Motor neuron (in vitro differentiated cells): ENCODE measurements around the gene CFAP99. TPM values are rescaled to one million over a fixed set of nuclear protein-coding genes. Genes with fewer than 3 reads are reported as not detected.
A peak's percentile ranks its signal among the peaks of the same experiment; 100 is the strongest.

ENCODE experiments used
- ATAC-seq, 8 experiments: fragments of 200-7000 bp; cut with Tn5 transposase; replicated peaks in 6 of 8; 2 replicates each; pipeline ENCODE4 v1.8.0; 2021; ENCODE audit warnings: mild to moderate bottlenecking in 8 of 8, moderate library complexity in 8 of 8
- H3K27ac ChIP-seq, 2 donors: fragments of 250-450 bp; sonication (Bioruptor Pico); 2 replicates each; pipeline ENCODE4 v1.9.0; 2021; ENCODE audit warnings: antibody characterized with exemption in 2 of 2, mild to moderate bottlenecking in 2 of 2, moderate library complexity in 1 of 2
- H3K4me1 ChIP-seq, 2 donors: fragments of 250-450 bp; sonication (Bioruptor Pico); replicated peaks in 1 of 2; 2 replicates each; pipeline ENCODE4 v1.6.1; 2021; ENCODE audit warnings: antibody characterized with exemption in 2 of 2, mild to moderate bottlenecking in 2 of 2, moderate library complexity in 1 of 2
- H3K4me3 ChIP-seq, 5 donors: fragments of 250-450 bp; sonication (Bioruptor Pico); 2 replicates each; pipeline ENCODE4 v1.9.0; 2021; ENCODE audit warnings: antibody characterized with exemption in 5 of 5, mild to moderate bottlenecking in 5 of 5, moderate library complexity in 4 of 5
- WGBS, 10 experiments: fragments of 450-650 bp; shearing (Covaris generic); methylation state at CpG; one replicate each; pipeline ENCODE4 v1.0.0; 2022; 5-methylcytosine and 5-hydroxymethylcytosine counted together
- in situ Hi-C, 9 experiments: fragments of 400-800 bp; cut with MboI; loops; one replicate each; pipeline ENCODE4 v1.15.0; 2021; ENCODE audit warnings: low sequenced_read_pairs in 9 of 9, low pct_unique_long_range_greater_than_20kb in 2 of 9; ENCODE audit not compliant: unreplicated experiment in 9 of 9
- total RNA-seq, 8 experiments: library from RNA; unstranded; fragments of 300-600 nt; gene quantifications; 2 replicates each; pipeline versions ENCODE4 v1.2.3 to v1.2.4, GENCODE V29; 2022

CFAP99 gene
- total RNA-seq, 8 experiments from 2014 or later: 0.05 to 9.1 (median 0.19) TPM

- ATAC-seq: peak in 4 of 8 experiments; percentile 27 to 90 (median 38)
- Histone ChIP-seq H3K4me1 (peaks cover 11 to 24% of the 10 kb centered on the region in 2 donors), H3K27ac (no peak overlapping the region), H3K4me3 (no peak overlapping the region)
- WGBS, 10 experiments: 0 to 100% (median 82%) methylated on average over 1 to 5 of the region's 6 CpGs; no CpG with 5 or more reads in 2 of the 10 experiments
- in situ Hi-C loops: no loop called here
These were observed 65.4 kb downstream of the CFAP99 start for GRCh38 chr4:2484185-2484584.

- peak in 4 of 8 experiments; percentile 32 to 84 (median 62) for ATAC-seq
- Histone ChIP-seq H3K27ac (no peak overlapping the region), H3K4me1 (peaks cover 11 to 24% of the 10 kb centered on the region in 2 donors), H3K4me3 (no peak overlapping the region)
- WGBS, 10 experiments: 0 to 83% (median 72%) methylated on average over 1 to 9 of the region's 11 CpGs
- in situ Hi-C loops: no loop called here
These were observed 66.2 kb downstream of the CFAP99 start for GRCh38 chr4:2484993-2485392.

DNA sequence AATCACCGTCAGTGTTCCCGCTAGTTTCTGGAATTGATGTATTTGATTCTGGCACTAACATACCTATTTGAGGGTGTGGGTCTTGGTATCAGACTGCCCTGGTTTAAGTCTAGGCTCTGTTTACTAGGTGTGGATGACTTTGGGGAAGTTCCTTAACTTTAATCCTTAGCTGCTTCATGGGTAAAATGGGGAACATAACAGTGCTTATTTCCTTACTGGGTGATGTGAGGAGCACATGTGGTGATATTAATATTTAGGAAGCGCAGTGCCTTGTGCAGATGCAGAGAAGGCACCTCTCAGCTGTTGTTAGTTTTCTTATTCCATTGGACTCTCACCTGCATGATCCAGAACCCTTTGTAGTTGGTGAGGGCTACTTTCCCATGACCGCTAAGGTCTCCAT, 67.2 kb downstream of the CFAP99 start:
- no peak for ATAC-seq

GRCh38 chr4:2486981-2487380, 68.2 kb downstream of the CFAP99 start:
- H3K4me3 ChIP-seq: no peak overlapping the region
- in situ Hi-C loops: no loop called here
- no peak for ATAC-seq
- no peak overlapping the region for H3K27ac ChIP-seq
- 60 to 100% (median 95%) methylated on average over 1 to 3 of the region's 6 CpGs; no CpG with 5 or more reads in 4 of the 10 experiments for whole genome bisulfite sequencing, 10 experiments
- H3K4me1 ChIP-seq: peaks cover 7 to 20% of the 10 kb centered on the region in 2 donors

More for the DNA sequence above, 67.2 kb downstream of the CFAP99 start:
- Histone ChIP-seq H3K4me1 (peaks cover 11 to 24% of the 10 kb centered on the region in 2 donors), H3K27ac (no peak overlapping the region), H3K4me3 (no peak overlapping the region)
- in situ Hi-C loops: no loop called here
- 92 to 100% (median 100%) methylated on average over 1 to 4 of the region's 4 CpGs; no CpG with 5 or more reads in 3 of the 10 experiments for WGBS, 10 experiments

DNA sequence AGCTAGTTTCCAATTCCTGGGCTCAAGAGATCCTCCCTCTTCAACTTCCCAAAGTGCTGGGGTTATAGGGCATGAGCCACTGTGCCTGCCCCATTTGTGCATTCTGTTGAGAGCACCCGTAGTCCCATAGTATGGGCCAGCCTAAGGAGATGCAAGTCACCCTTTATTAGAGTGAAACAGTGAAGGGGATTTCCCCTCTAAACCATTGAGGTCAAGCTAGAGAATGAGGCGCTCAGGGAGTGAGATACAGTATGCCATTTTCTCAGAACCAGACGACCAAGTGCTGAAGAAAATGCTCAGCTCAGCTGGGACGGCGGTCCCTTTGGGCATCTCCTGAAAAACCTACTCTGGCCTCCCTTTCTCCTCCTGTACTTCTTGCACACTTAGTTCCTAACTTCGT, 68.9 kb downstream of the CFAP99 start:
- H3K4me3 ChIP-seq: no peak overlapping the region
- WGBS, 10 experiments: 60 to 100% (median 93%) methylated on average over 1 to 3 of the region's 6 CpGs; no CpG with 5 or more reads in 7 of the 10 experiments
- H3K27ac ChIP-seq: no peak overlapping the region
- in situ Hi-C loops: no loop called here
- peaks cover under 1 to 14% of the 10 kb centered on the region in 2 donors for H3K4me1 ChIP-seq
- no peak for ATAC-seq

GRCh38 chr4:2489081-2489805, 70.5 kb downstream of the CFAP99 start:
- 0 to 97% (median 93%) methylated on average over 1 to 15 of the region's 20 CpGs; no CpG with 5 or more reads in 3 of the 10 experiments for WGBS, 10 experiments
- Histone ChIP-seq H3K27ac (no peak overlapping the region), H3K4me3 (no peak overlapping the region), H3K4me1 (peaks cover 0 to 5% of the 10 kb centered on the region in 2 donors)
- peak in 1 of 8 experiments; percentile 6 for ATAC-seq
- in situ Hi-C loops: no loop called here

DNA sequence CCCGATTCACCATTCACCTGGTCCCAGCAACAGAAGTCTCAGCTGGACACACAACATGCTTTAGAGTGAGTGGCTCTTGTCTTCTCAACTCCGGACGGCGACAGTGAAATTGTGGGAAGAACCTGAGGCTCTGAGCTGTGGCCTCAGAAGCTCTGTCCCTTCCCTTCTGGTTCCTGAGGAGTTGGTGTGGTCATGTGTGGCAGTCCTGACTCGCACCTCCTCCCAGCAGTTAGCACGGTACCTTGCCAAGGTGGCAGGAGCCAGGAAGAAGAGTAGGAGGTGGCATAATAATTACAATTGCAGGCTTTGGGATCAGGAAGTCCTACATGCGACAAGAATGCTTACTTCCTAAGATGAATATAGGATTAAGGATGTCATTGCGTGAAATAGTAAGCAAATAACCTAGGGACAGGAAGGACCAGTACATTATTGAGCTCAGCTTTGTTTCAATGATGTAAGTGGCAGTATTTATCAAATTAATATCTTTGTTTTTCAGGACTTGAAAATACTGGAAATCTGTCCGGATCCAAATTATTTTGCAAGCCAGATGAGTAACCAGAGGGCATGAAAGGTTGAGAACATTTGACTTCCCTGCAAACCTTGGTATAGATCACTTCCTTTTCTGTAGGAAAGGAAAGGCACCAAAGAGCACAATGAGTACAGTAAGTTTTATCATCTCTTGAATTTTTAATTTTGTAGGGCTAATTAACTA, 71.2 kb downstream of the CFAP99 start:
- 75 to 100% (median 92%) methylated on average over 2 to 7 of the region's 9 CpGs; no CpG with 5 or more reads in 2 of the 10 experiments for WGBS, 10 experiments
- peak in 1 of 8 experiments; percentile 12 for ATAC-seq
- H3K4me1 ChIP-seq: no peaks in the 10 kb centered on the region
- H3K27ac ChIP-seq: no peak overlapping the region
- in situ Hi-C loops: no loop called here
- H3K4me3 ChIP-seq: no peak overlapping the region

- in situ Hi-C loops: no loop called here
- no peaks in the 10 kb centered on the region for H3K4me1 ChIP-seq
- H3K4me3 ChIP-seq: no peak overlapping the region
- no peak overlapping the region for H3K27ac ChIP-seq
- no peak for ATAC-seq
- WGBS, 10 experiments: 40 to 80% methylated on average over 1 of the region's 1 CpG; no CpG with 5 or more reads in 8 of the 10 experiments
These were observed 74.2 kb downstream of the CFAP99 start for GRCh38 chr4:2492970-2493369.

DNA sequence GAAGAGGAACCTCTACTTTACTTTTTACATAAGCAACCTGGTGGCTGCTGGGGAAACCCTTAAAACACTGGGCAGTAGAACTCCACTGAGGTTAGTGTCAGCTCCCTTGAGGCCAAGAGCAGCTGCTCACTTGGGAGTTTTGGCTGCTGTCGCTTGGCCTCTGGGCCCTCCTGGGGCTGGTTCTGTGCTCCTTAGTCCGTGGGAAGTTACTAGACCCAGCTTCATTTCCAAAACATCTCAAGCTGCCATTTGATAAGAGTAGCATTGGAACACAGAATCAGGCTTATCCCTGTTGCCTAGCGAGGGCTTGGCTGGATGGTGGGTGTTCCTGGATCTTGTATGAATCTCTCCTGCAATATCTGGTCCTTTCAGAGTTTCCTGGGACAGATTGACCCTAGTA, 76.2 kb downstream of the CFAP99 start:
- no peak for ATAC-seq
- 80 to 100% (median 86%) methylated on average over 1 to 2 of the region's 3 CpGs; no CpG with 5 or more reads in 3 of the 10 experiments for WGBS, 10 experiments
- in situ Hi-C loops: no loop called here
- no peak overlapping the region for H3K27ac ChIP-seq
- H3K4me3 ChIP-seq: no peak overlapping the region
- H3K4me1 ChIP-seq: no peaks in the 10 kb centered on the region

DNA sequence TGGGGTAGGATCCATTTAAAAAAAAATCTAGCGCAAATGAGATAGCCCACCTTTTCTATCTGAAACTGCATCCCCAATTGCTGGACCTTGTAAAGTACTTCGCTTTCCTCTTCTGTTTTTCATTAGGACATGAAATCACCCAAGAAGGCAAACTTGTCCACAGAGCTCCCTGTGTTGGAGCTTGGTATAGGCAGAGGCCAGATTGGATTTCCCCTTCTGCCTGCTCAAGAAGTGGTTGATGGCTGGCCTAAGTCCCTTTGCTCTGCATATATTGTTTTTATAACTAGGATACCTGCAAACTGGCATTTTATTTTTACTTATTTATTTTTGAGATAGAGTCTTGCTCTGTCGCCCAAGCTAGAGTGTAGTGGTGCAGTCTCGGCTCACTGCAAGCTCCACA, 78.6 kb downstream of the CFAP99 start:
- H3K27ac ChIP-seq: no peak overlapping the region
- in situ Hi-C loops: no loop called here
- no peak for ATAC-seq
- WGBS, 10 experiments: 80 to 100% (median 100%) methylated on average over 1 to 2 of the region's 4 CpGs; no CpG with 5 or more reads in 1 of the 10 experiments
- no peaks in the 10 kb centered on the region for H3K4me1 ChIP-seq
- H3K4me3 ChIP-seq: no peak overlapping the region

DNA sequence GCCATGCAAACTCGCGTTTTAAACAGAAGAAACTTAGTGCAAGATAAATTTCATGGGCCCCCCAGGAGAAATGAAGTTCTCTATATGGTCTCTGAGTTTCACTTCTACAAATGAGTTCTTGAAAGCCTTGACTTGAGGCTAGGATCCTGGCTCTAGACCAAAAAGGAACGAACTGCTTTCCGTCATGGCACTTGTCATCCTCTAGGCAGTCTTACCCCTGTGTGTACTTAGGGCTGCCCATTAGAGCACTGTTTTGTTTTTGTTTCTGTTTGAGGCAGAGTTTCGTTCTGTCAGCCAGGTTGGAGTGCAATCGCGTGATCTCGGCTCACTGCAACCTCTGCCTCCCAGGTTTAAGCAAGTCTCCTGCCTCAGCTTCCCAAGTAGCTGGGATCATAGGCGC, 79.2 kb downstream of the CFAP99 start:
- 80 to 100% (median 96%) methylated on average over 1 to 8 of the region's 9 CpGs; no CpG with 5 or more reads in 3 of the 10 experiments for WGBS, 10 experiments
- Histone ChIP-seq H3K4me1 (no peaks in the 10 kb centered on the region), H3K4me3 (no peak overlapping the region), H3K27ac (no peak overlapping the region)
- ATAC-seq: no peak
- in situ Hi-C loops: no loop called here

- Histone ChIP-seq H3K4me3 (no peak overlapping the region), H3K4me1 (no peaks in the 10 kb centered on the region), H3K27ac (no peak overlapping the region)
- in situ Hi-C loops: no loop called here
- ATAC-seq: no peak
- WGBS, 10 experiments: 33 to 100% (median 100%) methylated on average over 1 of the region's 2 CpGs; no CpG with 5 or more reads in 7 of the 10 experiments
These were observed 81.8 kb downstream of the CFAP99 start for GRCh38 chr4:2500547-2500946.

- H3K4me1 ChIP-seq: no peaks in the 10 kb centered on the region
- H3K4me3 ChIP-seq: no peak overlapping the region
- in situ Hi-C loops: no loop called here
- WGBS, 10 experiments: 90 to 100% (median 96%) methylated on average over 1 to 2 of the region's 7 CpGs; no CpG with 5 or more reads in 6 of the 10 experiments
- H3K27ac ChIP-seq: no peak overlapping the region
- ATAC-seq: no peak
These were observed 82.4 kb downstream of the CFAP99 start for GRCh38 chr4:2501034-2501594.
